Measurements from ENCODE around the gene RANBP9.

GRCh38 chr6:13760307-13761304 lies 49.0 kb upstream of the RANBP9 start:
- TF ChIP-seq POLR2A (IDR thresholded peaks at IDR 0.05) (no peak), POLR2AphosphoS5 (IDR thresholded peaks at IDR 0.05; ENCODE audit: insufficient read depth in 1 of 2, low read depth in 1 of 2) (peak in 1 of 2 donors; percentile 97)
- TF ChIP-seq, protein P1, sequence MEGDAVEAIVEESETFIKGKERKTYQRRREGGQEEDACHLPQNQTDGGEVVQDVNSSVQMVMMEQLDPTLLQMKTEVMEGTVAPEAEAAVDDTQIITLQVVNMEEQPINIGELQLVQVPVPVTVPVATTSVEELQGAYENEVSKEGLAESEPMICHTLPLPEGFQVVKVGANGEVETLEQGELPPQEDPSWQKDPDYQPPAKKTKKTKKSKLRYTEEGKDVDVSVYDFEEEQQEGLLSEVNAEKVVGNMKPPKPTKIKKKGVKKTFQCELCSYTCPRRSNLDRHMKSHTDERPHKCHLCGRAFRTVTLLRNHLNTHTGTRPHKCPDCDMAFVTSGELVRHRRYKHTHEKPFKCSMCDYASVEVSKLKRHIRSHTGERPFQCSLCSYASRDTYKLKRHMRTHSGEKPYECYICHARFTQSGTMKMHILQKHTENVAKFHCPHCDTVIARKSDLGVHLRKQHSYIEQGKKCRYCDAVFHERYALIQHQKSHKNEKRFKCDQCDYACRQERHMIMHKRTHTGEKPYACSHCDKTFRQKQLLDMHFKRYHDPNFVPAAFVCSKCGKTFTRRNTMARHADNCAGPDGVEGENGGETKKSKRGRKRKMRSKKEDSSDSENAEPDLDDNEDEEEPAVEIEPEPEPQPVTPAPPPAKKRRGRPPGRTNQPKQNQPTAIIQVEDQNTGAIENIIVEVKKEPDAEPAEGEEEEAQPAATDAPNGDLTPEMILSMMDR (IDR thresholded peaks at IDR 0.05) = no peak

Measured in vagina (tissue), 2 donors.